IMR-90 (cell line): Measurements from ENCODE around the gene PTPRCAP. TPM values are rescaled to one million over a fixed set of nuclear protein-coding genes. Genes with fewer than 3 reads are reported as not detected.

Experiments used
- ATAC-seq: fragments of 200-7000 bp; cut with Tn5 transposase; 2 replicates; pipeline ENCODE4 v1.9.1; 2020; ENCODE audit warnings: low read depth, mild to moderate bottlenecking, moderate library complexity
- BruUV-seq: library from RNA; stranded (reverse); fragments of 400-500 nt; replicated peaks from 2 replicates; lab custom pipeline; 2021; lab: Mats Ljungman, UMichigan
- CTCF ChIA-PET: fragments of 300-600 bp; formaldehyde crosslinking; extraction: SDS; loops from one replicate; lab custom pipeline; 2021; ENCODE audit warnings: antibody characterized with exemption; lab: Yijun Ruan, JAX
- POLR2A ChIA-PET: fragments of 300-600 bp; sonication (Branson Sonifier 250); formaldehyde crosslinking; loops from one replicate; lab custom pipeline; 2022; ENCODE audit warnings: antibody characterized with exemption; ENCODE audit not compliant: unreplicated experiment; lab: Charles Lee
- DNase-seq: peaks from one replicate; pipeline ENCODE4 v3.0.0; 2013
- H2AFZ ChIP-seq: replicated peaks from 2 replicates; pipeline ENCODE3; 2013; ENCODE audit warnings: low read length, mild to moderate bottlenecking; ENCODE audit not compliant: poor library complexity
- H2AK5ac ChIP-seq: 2 replicates; pipeline ENCODE4 v1.6.1; 2013; ENCODE audit warnings: low read depth, low read length, inconsistent platforms
- H2AK9ac ChIP-seq: replicated peaks from 2 replicates; pipeline ENCODE3; 2013; ENCODE audit warnings: mild to moderate bottlenecking, low read depth, low read length, moderate library complexity; ENCODE audit not compliant: poor library complexity
- H2BK120ac ChIP-seq: 2 replicates; pipeline ENCODE4 v1.6.1; 2013; ENCODE audit warnings: low read depth, low read length, inconsistent platforms
- H2BK15ac ChIP-seq: 3 replicates; pipeline ENCODE4 v1.6.1; 2013; ENCODE audit warnings: low read depth, low read length, inconsistent platforms
- H2BK20ac ChIP-seq: 2 replicates; pipeline ENCODE4 v1.6.1; 2013; ENCODE audit warnings: low read depth, mild to moderate bottlenecking, inconsistent platforms, low read length, moderate library complexity
- H2BK5ac ChIP-seq: 2 replicates; pipeline ENCODE4 v1.6.1; 2013; ENCODE audit warnings: mild to moderate bottlenecking, low read depth, low read length, inconsistent platforms; ENCODE audit not compliant: poor library complexity, severe bottlenecking
- H3K14ac ChIP-seq: replicated peaks from 2 replicates; pipeline ENCODE4 v1.6.1; 2013; ENCODE audit warnings: low read depth, low read length, inconsistent platforms
- H3K18ac ChIP-seq: 2 replicates; pipeline ENCODE4 v1.6.1; 2013; ENCODE audit warnings: low read depth, low read length, control low read depth
- H3K23ac ChIP-seq: 2 replicates; pipeline ENCODE4 v1.6.1; 2013; ENCODE audit warnings: low read depth, low read length, inconsistent platforms
- H3K27ac ChIP-seq: 2 replicates; pipeline ENCODE4 v1.5.1; 2013; ENCODE audit warnings: mild to moderate bottlenecking, control low read depth, low read length; ENCODE audit not compliant: insufficient read depth
- H3K27me3 ChIP-seq: 2 replicates; pipeline ENCODE4 v1.6.1; 2013; ENCODE audit warnings: low read length; ENCODE audit not compliant: control insufficient read depth, insufficient read depth
- H3K36me3 ChIP-seq: 2 replicates; pipeline ENCODE4 v1.6.1; 2013; ENCODE audit warnings: low read length, mixed read lengths; ENCODE audit not compliant: control insufficient read depth, insufficient read depth
- H3K4ac ChIP-seq: 2 replicates; pipeline ENCODE4 v1.6.1; 2013; ENCODE audit warnings: low read depth, low read length, inconsistent platforms
- H3K4me1 ChIP-seq: 2 replicates; pipeline ENCODE4 v1.6.1; 2013; ENCODE audit warnings: low read length, mixed read lengths; ENCODE audit not compliant: control insufficient read depth, insufficient read depth
- H3K4me2 ChIP-seq: 2 replicates; pipeline ENCODE4 v1.6.1; 2013; ENCODE audit warnings: low read depth, mild to moderate bottlenecking, control low read depth, low read length, moderate library complexity
- H3K4me3 ChIP-seq: 2 replicates; pipeline ENCODE4 v1.5.1; 2013; ENCODE audit warnings: low read depth, mild to moderate bottlenecking, control low read depth, low read length, moderate library complexity; ENCODE audit not compliant: insufficient read depth
- H3K56ac ChIP-seq: 2 replicates; pipeline ENCODE4 v1.6.1; 2013; ENCODE audit warnings: low read length, inconsistent platforms; ENCODE audit not compliant: insufficient read depth; ENCODE audit errors: extremely low read depth
- H3K79me1 ChIP-seq, 2 experiments: 2 replicates each; pipeline ENCODE4 v1.6.1; 2013; ENCODE audit warnings: low read length in 2 of 2, inconsistent platforms in 1 of 2, low read depth in 1 of 2
- H3K9ac ChIP-seq: 2 replicates; pipeline ENCODE4 v1.6.1; 2013; ENCODE audit warnings: low read depth, low read length, control low read depth
- H3K9me1 ChIP-seq: 2 replicates; pipeline ENCODE4 v1.6.1; 2013; ENCODE audit warnings: low read length, inconsistent platforms; ENCODE audit not compliant: insufficient read depth
- H3K9me3 ChIP-seq: 2 replicates; pipeline ENCODE4 v1.6.1; 2013; ENCODE audit warnings: low read length; ENCODE audit not compliant: control insufficient read depth, insufficient read depth
- H4K20me1 ChIP-seq: 2 replicates; pipeline ENCODE4 v1.6.1; 2013; ENCODE audit warnings: low read length, inconsistent platforms; ENCODE audit not compliant: insufficient read depth
- H4K5ac ChIP-seq: 2 replicates; pipeline ENCODE4 v1.6.1; 2013; ENCODE audit warnings: mild to moderate bottlenecking, low read depth, low read length, control low read depth
- H4K8ac ChIP-seq, 2 experiments: 2 replicates each; pipeline ENCODE4 v1.6.1; 2013; ENCODE audit warnings: low read depth in 2 of 2, low read length in 2 of 2, control low read depth in 1 of 2, inconsistent platforms in 1 of 2
- H4K91ac ChIP-seq: 2 replicates; pipeline ENCODE4 v1.6.1; 2013; ENCODE audit warnings: low read depth, low read length, inconsistent platforms; ENCODE audit not compliant: insufficient read depth
- BHLHE40 ChIP-seq: fragments of 150-350 bp; IDR thresholded peaks from 2 replicates; pipeline ENCODE4 v1.6.1; 2016; ENCODE audit warnings: mild to moderate bottlenecking, low read depth, low read length
- CHD1 ChIP-seq: IDR thresholded peaks from 2 replicates; pipeline ENCODE4 v1.6.1; 2012; ENCODE audit warnings: low read depth, low read length, improper control_type of control experiment
- FOS ChIP-seq: fragments of 150-350 bp; IDR thresholded peaks from 2 replicates; pipeline ENCODE4 v1.6.1; 2016; ENCODE audit warnings: low read depth, low read length
- MAFK ChIP-seq: IDR thresholded peaks from 2 replicates; pipeline ENCODE4 v1.6.1; 2012; ENCODE audit warnings: low read depth, low read length, improper control_type of control experiment
- MAZ ChIP-seq: IDR thresholded peaks from 2 replicates; pipeline ENCODE4 v1.6.1; 2012; ENCODE audit warnings: low read depth, mild to moderate bottlenecking, low read length, improper control_type of control experiment, moderate library complexity, borderline replicate concordance
- MXI1 ChIP-seq: IDR thresholded peaks from 2 replicates; pipeline ENCODE4 v1.6.1; 2012; ENCODE audit warnings: low read depth, mild to moderate bottlenecking, low read length, moderate library complexity, borderline replicate concordance
- POLR2A ChIP-seq: IDR thresholded peaks from 2 replicates; pipeline ENCODE4 v1.6.1; 2012; ENCODE audit warnings: mild to moderate bottlenecking, low read depth, low read length
- RAD21 ChIP-seq: IDR thresholded peaks from 2 replicates; pipeline ENCODE4 v1.6.1; 2012; ENCODE audit warnings: low read length, improper control_type of control experiment
- RCOR1 ChIP-seq: IDR thresholded peaks from 2 replicates; pipeline ENCODE4 v1.6.1; 2012; ENCODE audit warnings: mild to moderate bottlenecking, low read length, improper control_type of control experiment; ENCODE audit not compliant: insufficient replicate concordance
- RFX5 ChIP-seq: IDR thresholded peaks from 2 replicates; pipeline ENCODE4 v1.8.0; 2012; ENCODE audit warnings: low read depth, mild to moderate bottlenecking, low read length, moderate library complexity
- WGBS, 2 experiments: methylation state at CpG; one replicate each; pipeline versions ENCODE4 v1.1.5 to v1.1.7; 2013; ENCODE audit warnings: missing lambda C conversion rate in 2 of 2; ENCODE audit not compliant: insufficient read length in 1 of 2; ENCODE audit errors: extremely low coverage in 2 of 2; 5-methylcytosine and 5-hydroxymethylcytosine counted together
- dilution Hi-C: fragments of 300-500 bp; cut with HindIII; formaldehyde crosslinking; loops from one replicate; pipeline ENCODE4 v1.14.3; 2018; ENCODE audit warnings: low sequenced_read_pairs; ENCODE audit not compliant: unreplicated experiment
- in situ Hi-C: fragments of 300-500 bp; cut with MboI; formaldehyde crosslinking; loops from 3 replicates; pipeline ENCODE4 v1.14.3; 2019; ENCODE audit warnings: low sequenced_read_pairs, inconsistent platforms, mixed read lengths
- intact Hi-C: fragments of 100-400 bp; cut with micrococcal nuclease; formaldehyde crosslinking; loops from 2 replicates; pipeline ENCODE4 v1.10.0; 2022
- polyA plus RNA-seq, 3 experiments: library from polyadenylated mRNA; depleted of rRNA; stranded (reverse); fragments of >200 nt; gene quantifications; 2 replicates each; pipeline ENCODE4 v1.2.3, GENCODE V29; 2012; ENCODE audit warnings: low replicate concordance in 1 of 3
- total RNA-seq: library from RNA; depleted of rRNA; stranded (reverse); fragments of >200 nt; gene quantifications from 2 replicates; pipeline ENCODE4 v1.2.3, GENCODE V29; 2012
- TF ChIP-seq, protein P1 (sequence below): fragments of 150-350 bp; IDR thresholded peaks from 2 replicates; pipeline ENCODE4 v1.6.1; 2017; ENCODE audit warnings: mild to moderate bottlenecking, antibody characterized with exemption, low read length, low read depth
- TF ChIP-seq, protein P2 (sequence below): conservative IDR thresholded peaks from 2 replicates; pipeline ENCODE4 v1.5.1; 2012; ENCODE audit warnings: mild to moderate bottlenecking, low read depth, low read length, improper control_type of control experiment

Gene PTPRCAP
- total and polyA plus RNA-seq, 2 of the 4 experiments (the other 2 are of a cell fraction), result 0.24 TPM; not detected in 1

DNA sequence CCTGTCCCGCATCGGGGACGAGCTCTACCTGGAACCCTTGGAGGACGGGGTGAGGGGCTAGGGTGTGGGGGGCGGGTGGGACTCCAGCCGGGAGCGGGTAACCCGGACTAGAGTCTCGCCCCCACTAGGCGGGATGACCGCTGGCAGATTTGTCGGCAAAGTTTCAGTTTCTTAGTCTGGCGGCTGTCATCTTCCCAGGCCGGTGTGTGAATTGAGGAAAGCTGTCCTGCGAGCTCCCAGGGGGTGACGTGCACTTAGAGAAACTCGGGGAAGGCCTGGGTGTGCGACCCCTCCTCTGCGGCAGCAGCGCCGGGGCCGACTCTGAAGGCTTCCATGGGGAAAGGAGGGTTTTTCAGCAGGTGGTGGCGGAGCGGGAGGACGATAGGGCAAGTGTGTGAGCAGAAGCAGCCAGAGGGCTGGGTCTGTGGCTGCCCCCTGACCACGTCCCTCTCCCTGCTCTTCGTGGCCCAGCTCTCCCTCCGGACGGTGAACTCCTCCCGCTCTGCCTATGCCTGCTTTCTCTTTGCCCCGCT, 45.2 kb downstream of the PTPRCAP start:
- H2BK120ac ChIP-seq, result no peak overlapping the region
- ChIA-PET POLR2A (interaction anchor here (1.3 kb wide), 1 partner anchor 38 kb away, joined by 3 read pairs; no protein-coding TSS in a partner anchor), CTCF (interaction anchor here (1.0 to 1.2 kb wide), 2 partner anchors 10 kb away, joined by 4 to 8 read pairs; no protein-coding TSS in a partner anchor)
- no peaks in the 10 kb centered on the region; the same call in 1 of the 2 replicates for H3K9me1 ChIP-seq
- peaks cover 10 to 30% of the 10 kb centered on the region in 2 experiments; a peak in 3 of 4 replicates for H3K79me1 ChIP-seq
- H4K20me1 ChIP-seq, result peaks cover 5% of the 10 kb centered on the region; the same call in 1 of the 2 replicates
- in situ Hi-C loops, result no loop called here
- TF ChIP-seq MXI1 (no peak), FOS (no peak), RCOR1 (no peak), POLR2A (no peak), RAD21 (no peak), CHD1 (no peak), MAZ (no peak), RFX5 (no peak), MAFK (no peak), BHLHE40 (no peak)
- TF ChIP-seq, protein P1, sequence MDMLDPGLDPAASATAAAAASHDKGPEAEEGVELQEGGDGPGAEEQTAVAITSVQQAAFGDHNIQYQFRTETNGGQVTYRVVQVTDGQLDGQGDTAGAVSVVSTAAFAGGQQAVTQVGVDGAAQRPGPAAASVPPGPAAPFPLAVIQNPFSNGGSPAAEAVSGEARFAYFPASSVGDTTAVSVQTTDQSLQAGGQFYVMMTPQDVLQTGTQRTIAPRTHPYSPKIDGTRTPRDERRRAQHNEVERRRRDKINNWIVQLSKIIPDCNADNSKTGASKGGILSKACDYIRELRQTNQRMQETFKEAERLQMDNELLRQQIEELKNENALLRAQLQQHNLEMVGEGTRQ, result no peak
- TF ChIP-seq, protein P2, sequence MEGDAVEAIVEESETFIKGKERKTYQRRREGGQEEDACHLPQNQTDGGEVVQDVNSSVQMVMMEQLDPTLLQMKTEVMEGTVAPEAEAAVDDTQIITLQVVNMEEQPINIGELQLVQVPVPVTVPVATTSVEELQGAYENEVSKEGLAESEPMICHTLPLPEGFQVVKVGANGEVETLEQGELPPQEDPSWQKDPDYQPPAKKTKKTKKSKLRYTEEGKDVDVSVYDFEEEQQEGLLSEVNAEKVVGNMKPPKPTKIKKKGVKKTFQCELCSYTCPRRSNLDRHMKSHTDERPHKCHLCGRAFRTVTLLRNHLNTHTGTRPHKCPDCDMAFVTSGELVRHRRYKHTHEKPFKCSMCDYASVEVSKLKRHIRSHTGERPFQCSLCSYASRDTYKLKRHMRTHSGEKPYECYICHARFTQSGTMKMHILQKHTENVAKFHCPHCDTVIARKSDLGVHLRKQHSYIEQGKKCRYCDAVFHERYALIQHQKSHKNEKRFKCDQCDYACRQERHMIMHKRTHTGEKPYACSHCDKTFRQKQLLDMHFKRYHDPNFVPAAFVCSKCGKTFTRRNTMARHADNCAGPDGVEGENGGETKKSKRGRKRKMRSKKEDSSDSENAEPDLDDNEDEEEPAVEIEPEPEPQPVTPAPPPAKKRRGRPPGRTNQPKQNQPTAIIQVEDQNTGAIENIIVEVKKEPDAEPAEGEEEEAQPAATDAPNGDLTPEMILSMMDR, result no peak
- peak overlapping the region; percentile 38; the same call in 1 of the 2 replicates for H3K23ac ChIP-seq
- no peak overlapping the region for H2BK20ac ChIP-seq
- no peak overlapping the region for H4K8ac ChIP-seq
- no peak overlapping the region; the same call in 1 of the 2 replicates for H3K14ac ChIP-seq
- H2BK5ac ChIP-seq, result no peak overlapping the region
- H4K5ac ChIP-seq, result no peak overlapping the region
- H3K18ac ChIP-seq, result no peak overlapping the region
- no peak overlapping the region for H2BK15ac ChIP-seq
- H2AK9ac ChIP-seq, result peak overlapping the region; percentile 83
- H3K9me3 ChIP-seq, result no peaks in the 10 kb centered on the region
- intact Hi-C loops, result no loop called here
- H2AK5ac ChIP-seq, result no peak overlapping the region; the same call in 1 of the 2 replicates
- 6% methylated on average over 6 of the region's 31 CpGs; no CpG with 5 or more reads in 1 of the 2 experiments for WGBS, 2 experiments
- peak overlapping the region; percentile 99 for H2AFZ ChIP-seq
- H3K4ac ChIP-seq, result peak overlapping the region; percentile 41; the same call in 1 of the 2 replicates
- dilution Hi-C loops, result no loop called here
- peak overlapping the region; percentile 51; the same call in 1 of the 2 replicates for H3K27ac ChIP-seq
- peak overlapping the region; percentile 93 for H3K4me3 ChIP-seq
- peak overlapping the region; percentile 48 for H3K9ac ChIP-seq
- H3K27me3 ChIP-seq, result no peaks in the 10 kb centered on the region; the same call in 1 of the 2 replicates
- peak overlapping the region; percentile 90 for H3K4me2 ChIP-seq
- ATAC-seq (peak; percentile 25), DNase-seq (no peak)
- no peak overlapping the region for H3K56ac ChIP-seq
- no TSS peak for BruUV-seq
- peaks cover 3% of the 10 kb centered on the region for H3K4me1 ChIP-seq
- no peak overlapping the region for H4K91ac ChIP-seq
- H3K36me3 ChIP-seq, result peaks cover 12% of the 10 kb centered on the region; the same call in 1 of the 2 replicates
